Endodermal cell (in vitro differentiated cells): Measurements from ENCODE around the gene TEX28. TPM values are rescaled to one million over a fixed set of nuclear protein-coding genes. Genes with fewer than 3 reads are reported as not detected.

Experiments
- DNase-seq: peaks from one replicate; pipeline ENCODE4 v3.0.0-alpha.2; 2017
- H3K27ac ChIP-seq: 2 replicates; pipeline ENCODE4 v1.5.1; 2013; ENCODE audit warnings: mild to moderate bottlenecking, low read depth, low read length, moderate library complexity
- H3K27me3 ChIP-seq: 2 replicates; pipeline ENCODE4 v1.6.1; 2013; ENCODE audit warnings: mild to moderate bottlenecking, low read length, moderate library complexity; ENCODE audit not compliant: insufficient read depth, control insufficient read depth, poor library complexity, severe bottlenecking
- H3K36me3 ChIP-seq: 2 replicates; pipeline ENCODE4 v1.7.0; 2013; ENCODE audit warnings: mild to moderate bottlenecking, low read length, moderate library complexity; ENCODE audit not compliant: control insufficient read depth, insufficient read depth
- H3K4me1 ChIP-seq: one replicate; pipeline ENCODE4 v1.7.0; 2013; ENCODE audit warnings: low read length; ENCODE audit not compliant: control insufficient read depth, insufficient read depth
- H3K4me3 ChIP-seq: 2 replicates; pipeline ENCODE4 v1.5.1; 2013; ENCODE audit warnings: mild to moderate bottlenecking, low read length, moderate library complexity
- H3K9ac ChIP-seq: 2 replicates; pipeline ENCODE4 v1.6.1; 2013; ENCODE audit warnings: mild to moderate bottlenecking, low read length, moderate library complexity; ENCODE audit not compliant: poor library complexity, severe bottlenecking; ENCODE audit errors: extremely low read depth
- H3K9me3 ChIP-seq: 2 replicates; pipeline ENCODE4 v1.6.1; 2013; ENCODE audit warnings: mild to moderate bottlenecking, low read length, moderate library complexity; ENCODE audit not compliant: control insufficient read depth
- H3K27ac Mint-ChIP-seq: 2 replicates; pipeline ENCODE4 v1.8.0; 2020; ENCODE audit warnings: mixed read lengths
- H3K27me3 Mint-ChIP-seq: 2 replicates; pipeline ENCODE4 v1.8.0; 2021; ENCODE audit warnings: mild to moderate bottlenecking, mixed read lengths; ENCODE audit not compliant: insufficient read depth
- H3K36me3 Mint-ChIP-seq: 2 replicates; pipeline ENCODE4 v1.8.0; 2020; ENCODE audit warnings: low read depth, mixed read lengths
- H3K4me1 Mint-ChIP-seq: 2 replicates; pipeline ENCODE4 v1.8.0; 2020; ENCODE audit warnings: mixed read lengths
- H3K4me3 Mint-ChIP-seq: 2 replicates; pipeline ENCODE4 v1.8.0; 2020; ENCODE audit warnings: mild to moderate bottlenecking, moderate library complexity, mixed read lengths
- H3K9me3 Mint-ChIP-seq: 2 replicates; pipeline ENCODE4 v1.8.0; 2020; ENCODE audit warnings: mild to moderate bottlenecking, mixed read lengths
- CTCF ChIP-seq: fragments of 200-600 bp; sonication (generic); conservative IDR thresholded peaks from 2 replicates; pipeline ENCODE4 v1.5.0; 2021; ENCODE audit warnings: antibody characterized with exemption, mild to moderate bottlenecking
- WGBS, 2 experiments: methylation state at CpG; one replicate each; pipeline versions ENCODE4 v1.1.5 to v1.1.7; 2013; ENCODE audit warnings: missing lambda C conversion rate in 2 of 2, mixed read lengths in 1 of 2; ENCODE audit not compliant: insufficient coverage in 1 of 2, insufficient read length in 1 of 2; 5-methylcytosine and 5-hydroxymethylcytosine counted together
- total RNA-seq, 2 donors: library from RNA; stranded (reverse); fragmentation: NEBNext Ultra II Directional in 1 of 2; extraction: Animal tissue kit (Norgen Biotek cat#: 25700) in 1 of 2; gene quantifications; 2 replicates in 1 of 2; 3 replicates in 1 of 2; pipeline ENCODE4 v1.2.1, GENCODE V29; 2021

Gene TEX28
- total RNA-seq, 2 donors from 2014 or later = not detected

- Histone ChIP-seq H3K9me3 (no peaks in the 10 kb centered on the region), H3K27ac (no peak overlapping the region), H3K36me3 (no peaks in the 10 kb centered on the region), H3K27me3 (no peaks in the 10 kb centered on the region), H3K4me3 (no peak overlapping the region), H3K9ac (no peak overlapping the region), H3K4me1 (no peaks in the 10 kb centered on the region)
- Mint-ChIP-seq H3K4me3 (no peak overlapping the region), H3K27me3 (no peaks in the 10 kb centered on the region), H3K36me3 (no peaks in the 10 kb centered on the region), H3K9me3 (peaks cover 61% of the 10 kb centered on the region), H3K4me1 (no peaks in the 10 kb centered on the region), H3K27ac (no peak overlapping the region)
- 84% methylated on average over 8 of the region's 10 CpGs; no CpG with 5 or more reads in 1 of the 2 experiments for WGBS, 2 experiments
- DNase-seq = no peak
- TF ChIP-seq CTCF = no peak
Observed at GRCh38 chrX:154334496-154334895, 39.6 kb upstream of the TEX28 start.

GRCh38 chrX:154333837-154334271 is 38.9 kb upstream of the TEX28 start:
- Mint-ChIP-seq H3K27ac (no peak overlapping the region), H3K36me3 (no peaks in the 10 kb centered on the region), H3K9me3 (peaks cover 67% of the 10 kb centered on the region), H3K27me3 (no peaks in the 10 kb centered on the region), H3K4me3 (no peak overlapping the region), H3K4me1 (no peaks in the 10 kb centered on the region)
- DNase-seq = no peak
- no peak overlapping the region for H3K9ac ChIP-seq
- H3K4me1 ChIP-seq = no peaks in the 10 kb centered on the region
- no peaks in the 10 kb centered on the region for H3K9me3 ChIP-seq
- no peak for TF ChIP-seq CTCF
- no peaks in the 10 kb centered on the region for H3K27me3 ChIP-seq
- no peak overlapping the region for H3K27ac ChIP-seq
- no peak overlapping the region for H3K4me3 ChIP-seq
- 97 to 100% methylated on average over 1 to 6 of the region's 6 CpGs for WGBS, 2 experiments
- H3K36me3 ChIP-seq = no peaks in the 10 kb centered on the region

- Histone ChIP-seq H3K4me1 (no peaks in the 10 kb centered on the region), H3K27me3 (no peaks in the 10 kb centered on the region), H3K9me3 (no peaks in the 10 kb centered on the region), H3K36me3 (no peaks in the 10 kb centered on the region), H3K4me3 (no peak overlapping the region), H3K27ac (no peak overlapping the region), H3K9ac (no peak overlapping the region)
- 87 to 100% methylated on average over 2 to 9 of the region's 9 CpGs for WGBS, 2 experiments
- H3K36me3 Mint-ChIP-seq = no peaks in the 10 kb centered on the region
- no peak for DNase-seq
- TF ChIP-seq CTCF = no peak
- H3K9me3 Mint-ChIP-seq = peaks cover 70% of the 10 kb centered on the region
- H3K4me3 Mint-ChIP-seq = no peak overlapping the region
- no peaks in the 10 kb centered on the region for H3K27me3 Mint-ChIP-seq
- H3K27ac Mint-ChIP-seq = no peak overlapping the region
- H3K4me1 Mint-ChIP-seq = no peaks in the 10 kb centered on the region
Observed at GRCh38 chrX:154333116-154333515, 38.2 kb upstream of the TEX28 start.
